GM12878 (cell line): ENCODE results near the gene CHST5. TPM values are rescaled to one million over a fixed set of nuclear protein-coding genes. Genes with fewer than 3 reads are reported as not detected.

ENCODE experiments used
- ATAC-seq: fragments of 200-7000 bp; cut with Tn5 transposase; 3 replicates; pipeline ENCODE4 v1.9.1; 2020; ENCODE audit warnings: mild to moderate bottlenecking, moderate library complexity
- BruUV-seq: library from RNA; stranded (reverse); fragments of 400-500 nt; replicated peaks from 2 replicates; lab custom pipeline; 2021; lab: Mats Ljungman, UMichigan
- CTCF ChIA-PET: fragments of 300-600 bp; sonication (Branson Sonifier 250); formaldehyde crosslinking; extraction: SDS; loops from one replicate; lab custom pipeline; 2021; ENCODE audit warnings: inconsistent platforms; lab: Yijun Ruan, JAX
- POLR2A ChIA-PET: fragments of 350-600 bp; formaldehyde crosslinking; extraction: SDS; loops from one replicate; lab custom pipeline; 2021; ENCODE audit warnings: inconsistent platforms; lab: Charles Lee
- RAD21 ChIA-PET: fragments of 300-600 bp; sonication (Branson Sonifier 250); formaldehyde crosslinking; loops from one replicate; lab custom pipeline; 2023; ENCODE audit warnings: antibody characterized with exemption; ENCODE audit not compliant: unreplicated experiment; lab: Charles Lee
- SMC1A ChIA-PET: fragments of 300-600 bp; sonication (Branson Sonifier 250); formaldehyde crosslinking; loops from one replicate; lab custom pipeline; 2023; ENCODE audit not compliant: unreplicated experiment, uncharacterized antibody; lab: Charles Lee
- DNase-seq: peaks from one replicate; pipeline ENCODE4 v3.0.0-alpha.2; 2011; ENCODE audit warnings: low read depth, low spot score
- FAIRE-seq: peaks from 3 replicates; lab custom pipeline; 2011; peaks lifted over from hg19 to GRCh38; lab: Jason Lieb, UNC
- H2AFZ ChIP-seq: 2 replicates; pipeline ENCODE4 v1.6.0; 2011; ENCODE audit warnings: low read depth, low read length, control low read depth; ENCODE audit not compliant: control insufficient read depth
- H3K27ac ChIP-seq: 2 replicates; pipeline ENCODE4 v1.5.1; 2011; ENCODE audit warnings: control low read depth; ENCODE audit not compliant: control insufficient read depth, insufficient read depth
- H3K27me3 ChIP-seq, 2 experiments: replicated peaks in 1 of 2; 2 replicates each; pipeline versions ENCODE4 v1.6.0 to v1.6.1; 2011; ENCODE audit warnings: low read length in 1 of 2; ENCODE audit not compliant: control insufficient read depth in 2 of 2, insufficient read depth in 2 of 2
- H3K36me3 ChIP-seq, 2 experiments: 2 replicates each; pipeline ENCODE4 v1.5.1; 2011; ENCODE audit warnings: low read length in 1 of 2; ENCODE audit not compliant: control insufficient read depth in 2 of 2, insufficient read depth in 2 of 2
- H3K4me1 ChIP-seq: 2 replicates; pipeline ENCODE4 v1.6.1; 2011; ENCODE audit warnings: mild to moderate bottlenecking, low read length, moderate library complexity, mixed read lengths; ENCODE audit not compliant: control insufficient read depth, insufficient read depth
- H3K4me2 ChIP-seq: 2 replicates; pipeline ENCODE4 v1.6.0; 2011; ENCODE audit warnings: control low read depth; ENCODE audit not compliant: control insufficient read depth, insufficient read depth
- H3K4me3 ChIP-seq: fragments of 200-600 bp; sonication (generic); 2 replicates; pipeline ENCODE4 v1.5.1; 2016
- H3K79me2 ChIP-seq: 2 replicates; pipeline ENCODE4 v1.6.0; 2011; ENCODE audit warnings: low read length; ENCODE audit not compliant: control insufficient read depth, insufficient read depth
- H3K9ac ChIP-seq: 2 replicates; pipeline ENCODE4 v1.8.0; 2011; ENCODE audit warnings: low read length, control low read depth, mixed read lengths; ENCODE audit not compliant: control insufficient read depth, insufficient read depth
- H3K9me3 ChIP-seq: replicated peaks from 3 replicates; pipeline ENCODE4 v1.5.1; 2011; ENCODE audit warnings: mild to moderate bottlenecking, low read length; ENCODE audit not compliant: control insufficient read depth, insufficient read depth
- H4K20me1 ChIP-seq: 2 replicates; pipeline ENCODE4 v1.6.0; 2011; ENCODE audit not compliant: control insufficient read depth, insufficient read depth
- ETV6 ChIP-seq, 2 experiments: fragments of 450-650 bp in 1 of 2; IDR thresholded peaks in 1 of 2; conservative IDR thresholded peaks in 1 of 2; 2 replicates each; pipeline ENCODE4 v1.6.1; 2014; ENCODE audit warnings: antibody characterized with exemption in 1 of 2, borderline replicate concordance in 1 of 2, low read depth in 1 of 2, mild to moderate bottlenecking in 1 of 2, moderate library complexity in 1 of 2
- SMAD1 ChIP-seq: fragments of 450-650 bp; IDR thresholded peaks from 2 replicates; pipeline ENCODE4 v1.6.1; 2018; ENCODE audit warnings: mild to moderate bottlenecking, low read depth; ENCODE audit not compliant: partially characterized antibody
- WGBS: methylation state at CpG from one replicate; pipeline ENCODE4 v1.1.6; 2016; ENCODE audit warnings: low lambda C conversion rate; ENCODE audit not compliant: insufficient replicate concordance, insufficient coverage; ENCODE audit errors: missing lambda C conversion rate; 5-methylcytosine and 5-hydroxymethylcytosine counted together
- in situ Hi-C: fragments of 300-500 bp; cut with MboI; formaldehyde crosslinking; loops from 9 replicates; pipeline ENCODE4 v1.14.3; 2018; ENCODE audit warnings: mixed read lengths
- intact Hi-C: fragments of 100-400 bp; cut with micrococcal nuclease; formaldehyde crosslinking; loops from one replicate; pipeline ENCODE4 v1.14.2; 2022; ENCODE audit not compliant: unreplicated experiment
- polyA plus RNA-seq, 11 experiments: library from polyadenylated mRNA; depleted of rRNA in 4 of 11; unstranded in 6 of 11; stranded (reverse) in 5 of 11; fragments of >200 nt; fragmentation: Nextera tagmentation in 4 of 11; fragmentation: Illumina TruSeq in 1 of 11; extraction: Ambion mirVana in 4 of 11; extraction: Trizol in 1 of 11; gene quantifications; 1 replicate in 1 of 11; 2 replicates in 10 of 11; pipeline versions ENCODE4 v1.2.1 to v1.2.3, GENCODE V29; 2011 to 2016; ENCODE audit warnings: inconsistent platforms in 2 of 11, missing spikeins in 2 of 11, low read depth in 1 of 11
- total RNA-seq, 4 experiments: library from RNA; depleted of rRNA in 3 of 4; stranded (reverse); fragments of >200 nt in 3 of 4; fragmentation: Illumina TruSeq in 1 of 4; extraction: Trizol in 1 of 4; gene quantifications; 2 replicates each; pipeline versions ENCODE4 v1.2.1 to v1.2.3, GENCODE V29; 2013 to 2021

Gene CHST5
- total and polyA plus RNA-seq, 10 of the 15 experiments (the other 5 are each of a cell fraction or from before 2014, with no cell fraction given), result 0.04 to 0.43 (median 0.14) TPM; not detected in 6

DNA sequence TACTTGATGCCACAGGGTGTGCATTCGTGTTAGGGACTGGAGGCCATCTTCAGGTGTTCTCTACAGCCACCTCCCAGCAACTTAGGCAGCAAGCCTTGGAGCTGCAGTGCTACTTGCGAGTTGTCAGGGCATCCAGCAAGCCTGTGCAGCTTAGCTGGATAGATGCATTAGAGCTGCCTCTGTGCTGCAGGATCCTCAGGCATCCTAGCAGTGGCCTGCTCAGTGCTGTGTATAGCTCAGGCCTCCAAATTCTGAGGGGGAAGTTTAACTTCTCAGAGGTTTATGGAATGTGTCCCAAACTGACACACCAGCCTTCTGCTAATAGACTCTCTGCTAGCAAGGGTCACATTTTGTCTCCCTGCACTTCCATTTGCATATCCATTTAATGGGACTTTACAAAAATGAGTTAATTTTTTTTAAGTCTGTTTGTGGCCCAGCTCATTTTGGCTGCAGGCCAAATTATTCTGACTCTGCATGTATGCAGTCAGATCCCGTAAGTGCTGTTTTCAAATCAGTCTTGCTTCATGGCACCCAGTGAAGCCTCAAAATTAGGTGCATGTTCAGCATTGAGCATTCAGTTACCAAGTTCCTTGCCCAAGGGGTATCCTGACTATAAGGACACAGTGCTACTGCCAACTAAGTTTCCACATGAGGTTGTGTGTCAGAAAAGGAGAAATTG is 37.1 kb upstream of the CHST5 start:
- FAIRE-seq (no peak), DNase-seq (no peak), ATAC-seq (no peak)
- BruUV-seq, result no TSS peak
- Histone ChIP-seq H3K36me3 (peaks cover 7 to 48% of the 10 kb centered on the region in 2 experiments), H3K27me3 (no peaks in the 10 kb centered on the region), H3K27ac (peak overlapping the region; percentile 85), H4K20me1 (no peaks in the 10 kb centered on the region), H3K9ac (0 out of 2 replicates have a peak overlapping the region, but pooled peaks have one; percentile 25), H3K4me1 (peaks cover 73% of the 10 kb centered on the region), H3K79me2 (peaks cover 56% of the 10 kb centered on the region), H3K9me3 (no peaks in the 10 kb centered on the region), H3K4me3 (no peak overlapping the region), H3K4me2 (peak overlapping the region; percentile 82), H2AFZ (no peak overlapping the region)
- no peak for TF ChIP-seq ETV6 (conservative IDR thresholded peaks at IDR 0.05 in 1 of 2, IDR thresholded peaks at IDR 0.05 in 1 of 2; ENCODE audit: borderline replicate concordance in 1 of 2, low read depth in 1 of 2)
- peak; percentile 74 for TF ChIP-seq SMAD1
- in situ Hi-C loops (no loop called here), intact Hi-C loops (loop anchor here (1.0 kb wide), 1 partner anchor 76 kb away; no protein-coding TSS in a partner anchor)
- ChIA-PET CTCF (interaction anchor here (0.8 to 1.5 kb wide), 11 partner anchors 8 to 56 kb away, joined by 3 to 7 read pairs (median 3); no protein-coding TSS in a partner anchor), POLR2A (interaction anchor here (2.1 to 11.8 kb wide), 3 partner anchors 9 to 77 kb away, joined by 6 to 116 read pairs (median 21); partner anchors contain the start of gene ADAT1), RAD21 (interaction anchor here (0.8 to 5.4 kb wide), 6 partner anchors 8 to 76 kb away, joined by 3 to 27 read pairs (median 5); partner anchors contain the start of gene ADAT1), SMC1A (interaction anchor here (0.6 to 5.4 kb wide), 7 partner anchors 8 to 375 kb away, joined by 3 to 42 read pairs (median 9); partner anchors contain the start of gene ADAT1)
- WGBS, result 76% methylated on average over 3 of the region's 3 CpGs
